ENCODE data around the gene TGM2. TPM values are rescaled to one million over a fixed set of nuclear protein-coding genes. Genes with fewer than 3 reads are reported as not detected.

Gene TGM2
- total RNA-seq, 3 donors from 2014 or later = 0.52 to 0.71 (median 0.63) TPM

DNA sequence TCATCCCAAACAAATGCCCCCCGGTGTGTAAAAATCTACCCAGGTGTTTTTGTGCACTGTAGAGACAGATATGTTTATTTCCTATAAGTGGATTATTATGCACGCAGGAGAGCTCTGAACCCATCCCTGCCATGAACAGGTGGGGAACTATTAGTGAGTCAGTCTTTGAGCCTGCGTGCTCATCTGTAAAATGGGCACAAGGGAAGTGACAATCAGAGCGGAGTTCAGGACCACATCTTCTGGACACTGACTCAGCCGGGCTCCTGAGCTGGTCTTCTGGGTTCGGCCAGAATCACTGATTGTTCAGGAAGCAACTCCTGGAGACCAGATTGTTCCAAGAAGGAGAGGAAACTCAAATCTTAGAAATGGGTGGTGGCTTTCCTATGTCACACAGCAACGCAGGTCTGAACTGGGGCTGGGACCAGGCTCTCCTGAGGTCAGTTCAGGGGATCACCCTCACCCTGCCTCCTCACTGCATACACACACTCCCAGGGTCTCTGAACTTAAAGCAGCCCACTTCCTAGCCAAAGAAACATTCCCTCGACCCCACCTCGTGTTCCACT lies 27.3 kb upstream of the TGM2 start:
- H3K9me3 Mint-ChIP-seq = peaks cover 6% of the 10 kb centered on the region
- no peaks in the 10 kb centered on the region for H3K36me3 Mint-ChIP-seq (ENCODE audit: insufficient read depth)
- ATAC-seq = no peak

DNA sequence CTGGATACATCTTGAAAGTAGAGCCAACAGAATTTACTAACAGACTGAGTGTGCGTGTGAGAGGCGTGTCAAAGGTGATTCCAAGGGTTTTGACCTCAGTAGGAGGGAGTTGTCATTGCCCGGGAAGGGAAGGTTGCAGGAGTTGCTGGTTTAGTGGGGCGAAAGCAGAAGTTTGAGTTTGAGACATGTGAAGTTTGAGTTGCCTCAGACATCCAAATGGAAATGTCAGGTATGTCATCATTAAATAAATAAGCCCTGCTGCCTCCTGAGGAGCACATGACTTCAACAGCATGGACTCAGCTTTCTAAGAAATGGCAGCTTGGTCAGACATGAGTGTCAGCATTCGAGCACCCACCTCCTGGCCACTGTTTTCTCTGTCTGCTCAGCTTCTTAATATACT lies 26.6 kb upstream of the TGM2 start:
- Mint-ChIP-seq H3K4me3 (no peak overlapping the region), H3K27me3 (ENCODE audit: low read depth) (peaks cover 12% of the 10 kb centered on the region), H3K4me1 (ENCODE audit: low read depth) (no peaks in the 10 kb centered on the region), H3K36me3 (ENCODE audit: insufficient read depth) (no peaks in the 10 kb centered on the region), H3K9me3 (peaks cover 6% of the 10 kb centered on the region)
- DNase-seq = no peak
- no peak for ATAC-seq

More for the DNA sequence above, 27.3 kb upstream of the TGM2 start:
- no peak overlapping the region for H3K4me3 Mint-ChIP-seq
- no peak for DNase-seq
- no peaks in the 10 kb centered on the region for H3K4me1 Mint-ChIP-seq (ENCODE audit: low read depth)
- H3K27me3 Mint-ChIP-seq (ENCODE audit: low read depth) = peaks cover 10% of the 10 kb centered on the region

DNA sequence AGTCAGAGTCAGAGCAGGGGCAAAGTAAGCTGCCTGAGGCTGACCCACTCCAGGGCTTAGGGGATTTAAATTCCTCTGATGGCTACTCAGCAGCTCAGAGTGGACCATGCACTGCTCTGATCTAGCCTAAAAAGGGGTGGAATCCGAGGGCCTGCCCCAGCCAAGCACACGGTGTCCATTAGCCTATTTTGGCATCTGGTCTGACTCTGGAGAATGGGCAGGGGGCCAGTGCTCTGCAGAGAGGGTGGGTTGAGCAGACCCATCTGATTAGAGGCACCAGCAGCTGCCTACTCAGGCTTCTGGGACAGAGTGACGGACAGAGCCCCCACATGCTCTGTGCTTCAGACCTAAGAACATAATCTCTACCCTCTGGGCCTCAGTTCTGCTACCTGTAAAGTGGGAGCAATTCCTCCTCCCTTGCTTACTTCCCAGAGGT lies 25.9 kb upstream of the TGM2 start:
- Mint-ChIP-seq H3K4me3 (no peak overlapping the region), H3K27me3 (ENCODE audit: low read depth) (peaks cover 13% of the 10 kb centered on the region), H3K9me3 (peaks cover 6% of the 10 kb centered on the region), H3K4me1 (ENCODE audit: low read depth) (no peaks in the 10 kb centered on the region), H3K36me3 (ENCODE audit: insufficient read depth) (no peaks in the 10 kb centered on the region)
- ATAC-seq = no peak
- DNase-seq = no peak

DNA sequence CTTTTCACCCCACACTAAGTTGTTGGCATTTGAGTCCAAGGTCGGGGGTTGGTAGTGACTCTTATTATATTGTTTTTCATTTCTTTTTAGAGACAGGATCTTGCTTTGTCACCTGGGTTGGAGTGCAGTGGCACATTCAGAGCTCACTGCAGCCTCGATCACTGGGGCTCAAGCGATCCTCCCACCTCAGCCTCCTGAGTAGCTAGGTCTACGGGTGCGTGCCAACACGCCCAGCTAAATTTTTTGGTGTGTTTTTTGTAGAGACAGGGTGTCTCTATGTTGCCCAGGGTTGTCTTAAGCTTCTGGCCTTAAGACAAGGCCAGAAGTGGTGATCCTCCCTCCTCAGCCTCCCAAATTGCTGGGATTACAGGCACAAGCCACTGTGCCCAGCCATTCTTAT lies 25.1 kb upstream of the TGM2 start:
- H3K4me3 Mint-ChIP-seq = no peak overlapping the region
- H3K4me1 Mint-ChIP-seq (ENCODE audit: low read depth) = no peaks in the 10 kb centered on the region
- DNase-seq (no peak), ATAC-seq (no peak)
- H3K9me3 Mint-ChIP-seq = peaks cover 6% of the 10 kb centered on the region
- no peaks in the 10 kb centered on the region for H3K36me3 Mint-ChIP-seq (ENCODE audit: insufficient read depth)
- peaks cover 13% of the 10 kb centered on the region for H3K27me3 Mint-ChIP-seq (ENCODE audit: low read depth)

DNA sequence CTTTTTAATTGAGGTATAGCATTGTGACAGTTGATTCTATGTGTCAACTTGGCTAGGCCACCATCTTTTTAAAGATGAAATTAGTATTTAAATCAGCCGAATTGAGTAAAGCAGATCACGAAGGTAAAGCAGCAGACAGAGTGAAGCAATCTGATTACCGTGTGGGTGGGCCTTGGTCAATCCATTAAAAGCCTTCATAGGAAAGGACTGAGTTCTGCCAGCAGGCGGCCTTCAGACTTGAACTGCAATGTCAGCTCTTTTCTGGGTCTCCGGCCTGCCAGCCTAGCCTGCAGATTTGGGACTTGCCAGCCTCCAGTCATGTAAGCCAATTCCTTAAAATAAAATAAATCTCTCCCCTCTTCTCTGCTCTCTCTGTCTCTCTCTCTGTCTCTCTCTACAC lies 22.4 kb upstream of the TGM2 start:
- DNase-seq (no peak), ATAC-seq (no peak)
- no peaks in the 10 kb centered on the region for H3K9me3 Mint-ChIP-seq
- H3K4me1 Mint-ChIP-seq (ENCODE audit: low read depth) = no peaks in the 10 kb centered on the region
- no peaks in the 10 kb centered on the region for H3K36me3 Mint-ChIP-seq (ENCODE audit: insufficient read depth)
- no peak overlapping the region for H3K4me3 Mint-ChIP-seq
- peaks cover 14% of the 10 kb centered on the region for H3K27me3 Mint-ChIP-seq (ENCODE audit: low read depth)

DNA sequence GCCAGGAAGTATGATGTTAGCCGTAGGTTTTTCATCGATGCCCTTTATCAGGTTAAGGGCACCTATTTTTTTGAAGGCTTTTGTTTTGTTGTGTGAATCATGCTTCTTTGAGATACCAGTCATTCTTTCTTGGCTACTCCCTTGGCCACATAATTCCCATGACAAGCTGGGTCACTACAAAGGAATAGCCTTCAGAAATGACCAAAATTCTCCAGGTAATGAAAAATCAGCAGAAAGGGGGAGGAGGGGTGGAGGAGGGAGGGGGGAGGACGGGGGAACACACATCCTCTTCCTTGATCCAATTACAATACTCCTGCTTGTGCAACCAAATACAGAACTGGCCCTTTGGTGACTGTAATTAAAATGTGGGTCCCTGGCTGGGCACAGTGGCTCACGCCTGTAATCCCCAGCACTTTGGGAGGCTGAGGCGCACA lies 21.7 kb upstream of the TGM2 start:
- ATAC-seq = no peak
- no peak for DNase-seq
- no peaks in the 10 kb centered on the region for H3K9me3 Mint-ChIP-seq
- no peaks in the 10 kb centered on the region for H3K36me3 Mint-ChIP-seq (ENCODE audit: insufficient read depth)
- H3K4me1 Mint-ChIP-seq (ENCODE audit: low read depth) = no peaks in the 10 kb centered on the region
- H3K27me3 Mint-ChIP-seq (ENCODE audit: low read depth) = peaks cover 14% of the 10 kb centered on the region
- H3K4me3 Mint-ChIP-seq = no peak overlapping the region

DNA sequence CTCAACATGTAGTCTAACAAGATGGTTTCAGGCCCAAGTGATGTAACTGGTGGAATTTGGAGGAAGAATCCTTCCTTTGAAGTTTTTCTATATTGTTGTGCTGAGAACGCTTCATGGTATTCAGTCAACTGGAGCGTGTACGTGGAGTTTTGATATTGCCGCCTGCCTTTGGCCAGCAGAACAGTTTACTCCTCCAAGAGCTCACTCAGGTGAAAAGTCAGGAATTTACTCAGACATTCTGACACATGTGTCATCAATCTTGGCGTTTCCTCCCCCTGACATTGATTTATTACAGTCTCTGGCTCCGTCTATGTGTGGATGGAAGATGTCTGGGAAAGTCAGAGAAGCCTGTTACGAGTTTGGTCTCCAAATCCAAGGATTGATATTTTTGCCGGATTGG lies 19.0 kb upstream of the TGM2 start:
- ATAC-seq (no peak), DNase-seq (no peak)
- Mint-ChIP-seq H3K4me3 (no peak overlapping the region), H3K4me1 (ENCODE audit: low read depth) (no peaks in the 10 kb centered on the region), H3K9me3 (no peaks in the 10 kb centered on the region), H3K36me3 (ENCODE audit: insufficient read depth) (no peaks in the 10 kb centered on the region), H3K27me3 (ENCODE audit: low read depth) (peaks cover 16% of the 10 kb centered on the region)

DNA sequence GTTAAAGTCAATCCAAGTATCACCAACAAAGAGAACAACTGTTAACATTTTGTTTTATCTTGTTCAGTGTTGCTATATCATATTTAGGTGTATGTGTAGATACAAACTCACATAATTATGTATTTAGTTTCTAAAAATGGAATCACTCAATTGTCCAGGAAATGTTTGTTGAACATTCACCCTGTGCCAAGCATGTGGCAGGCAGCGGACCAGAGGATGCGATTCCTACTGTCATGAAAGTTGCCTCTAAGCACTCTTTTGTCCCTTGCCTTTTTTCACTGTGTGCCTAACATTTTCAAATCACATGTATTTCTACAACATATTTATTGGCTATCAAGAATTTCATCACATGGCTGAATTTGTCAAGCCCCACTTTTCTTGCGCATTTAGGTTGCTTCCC lies 16.9 kb upstream of the TGM2 start:
- Mint-ChIP-seq H3K4me1 (ENCODE audit: low read depth) (no peaks in the 10 kb centered on the region), H3K27me3 (ENCODE audit: low read depth) (peaks cover 24% of the 10 kb centered on the region), H3K4me3 (no peak overlapping the region), H3K9me3 (no peaks in the 10 kb centered on the region), H3K36me3 (ENCODE audit: insufficient read depth) (no peaks in the 10 kb centered on the region)
- no peak for ATAC-seq
- no peak for DNase-seq

DNA sequence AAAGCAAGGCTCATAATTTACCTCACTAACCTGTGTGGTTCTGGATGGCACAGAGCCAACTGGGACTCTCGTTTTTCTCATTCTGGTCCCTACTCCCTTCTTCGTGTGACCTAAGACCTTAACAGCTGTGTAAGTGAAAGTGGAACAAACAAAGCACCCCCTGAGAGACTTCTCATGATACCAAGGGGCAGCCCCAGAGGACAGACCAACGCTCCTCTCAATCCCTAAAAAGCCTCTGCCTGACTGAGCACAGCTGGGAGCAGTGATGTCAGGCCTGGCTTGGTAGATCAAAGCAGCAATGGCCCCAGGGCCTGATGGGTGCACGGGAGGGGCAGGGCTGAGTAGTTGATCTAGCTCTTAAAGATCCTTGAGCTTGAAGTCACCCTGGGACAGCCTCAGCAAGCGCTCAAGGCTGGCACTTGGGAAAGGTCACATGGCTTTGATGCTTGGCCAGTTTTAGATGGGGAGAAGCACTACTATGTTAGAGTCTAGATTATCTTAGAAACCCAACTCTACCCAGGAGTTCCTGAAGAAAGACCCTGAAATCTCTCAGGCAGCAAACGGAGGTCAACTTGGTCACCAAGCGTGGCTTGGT lies 16.2 kb upstream of the TGM2 start:
- Mint-ChIP-seq H3K4me3 (no peak overlapping the region), H3K27me3 (ENCODE audit: low read depth) (peaks cover 19% of the 10 kb centered on the region), H3K36me3 (ENCODE audit: insufficient read depth) (no peaks in the 10 kb centered on the region), H3K4me1 (ENCODE audit: low read depth) (no peaks in the 10 kb centered on the region), H3K9me3 (no peaks in the 10 kb centered on the region)
- ATAC-seq (no peak), DNase-seq (no peak)

DNA sequence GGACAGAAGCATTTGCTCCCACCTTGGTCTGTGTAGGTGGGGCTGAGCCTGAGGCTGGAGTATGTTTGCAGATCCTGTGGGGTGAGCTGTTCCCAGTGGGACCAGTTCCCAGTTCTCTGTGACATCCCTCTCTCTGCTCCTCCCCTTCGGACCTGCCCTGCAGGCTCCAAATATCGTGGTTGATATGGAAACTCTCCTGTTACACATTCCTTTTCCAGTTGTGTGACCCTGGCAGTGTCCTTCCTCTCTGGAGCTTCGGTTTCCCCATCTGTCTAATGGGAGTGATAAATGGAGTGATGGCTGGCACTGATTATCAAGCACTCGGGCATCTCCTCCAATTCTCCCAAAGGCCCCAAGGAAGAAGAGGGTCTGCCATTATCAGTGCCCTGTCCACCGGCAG lies 15.7 kb upstream of the TGM2 start:
- Mint-ChIP-seq H3K27me3 (ENCODE audit: low read depth) (peaks cover 19% of the 10 kb centered on the region), H3K36me3 (ENCODE audit: insufficient read depth) (no peaks in the 10 kb centered on the region), H3K9me3 (no peaks in the 10 kb centered on the region), H3K4me3 (no peak overlapping the region), H3K4me1 (ENCODE audit: low read depth) (no peaks in the 10 kb centered on the region)
- no peak for DNase-seq
- ATAC-seq = no peak

DNA sequence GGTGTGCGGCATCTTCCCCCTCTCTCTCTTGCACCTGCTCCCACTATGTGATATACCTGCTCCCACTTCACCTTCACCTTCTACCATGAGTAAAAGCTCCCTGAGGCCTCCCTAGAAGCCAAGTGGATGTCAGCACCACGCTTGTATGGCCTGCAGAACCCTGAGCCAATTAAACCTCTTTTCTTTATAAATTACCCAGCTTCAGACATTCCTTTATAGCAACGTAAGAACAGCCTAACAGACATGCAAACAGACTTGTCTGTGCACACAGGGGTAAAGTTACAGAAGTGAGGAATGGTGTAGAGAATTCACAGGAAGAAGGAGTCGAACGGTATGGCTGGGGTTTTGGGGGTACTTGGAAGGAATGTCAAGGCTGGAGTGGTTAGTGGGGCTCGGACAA lies 14.8 kb upstream of the TGM2 start:
- Mint-ChIP-seq H3K4me1 (ENCODE audit: low read depth) (no peaks in the 10 kb centered on the region), H3K27me3 (ENCODE audit: low read depth) (peaks cover 18% of the 10 kb centered on the region), H3K36me3 (ENCODE audit: insufficient read depth) (no peaks in the 10 kb centered on the region), H3K9me3 (no peaks in the 10 kb centered on the region), H3K4me3 (no peak overlapping the region)
- no peak for DNase-seq
- no peak for ATAC-seq

DNA sequence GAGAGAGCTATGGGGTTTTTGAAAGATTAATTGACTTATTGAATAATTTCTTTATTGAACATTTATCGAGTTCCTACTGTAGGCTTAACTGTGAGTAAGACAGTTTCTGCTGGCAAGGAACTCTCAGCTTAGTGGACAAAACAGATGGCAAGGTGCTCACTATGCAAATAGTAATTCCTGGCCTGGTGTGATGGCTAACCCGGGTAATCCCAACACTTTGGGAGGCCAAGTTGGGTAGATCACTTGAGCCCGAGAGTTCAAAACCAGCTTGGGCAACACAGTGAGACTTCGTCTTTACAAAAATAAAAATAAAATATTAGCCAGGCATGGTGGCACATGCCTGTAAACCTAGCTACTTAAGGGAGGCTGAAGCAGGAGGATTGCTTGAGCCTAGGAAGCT lies 13.5 kb upstream of the TGM2 start:
- ATAC-seq = no peak
- Mint-ChIP-seq H3K9me3 (no peaks in the 10 kb centered on the region), H3K4me1 (ENCODE audit: low read depth) (no peaks in the 10 kb centered on the region), H3K27me3 (ENCODE audit: low read depth) (peaks cover 16% of the 10 kb centered on the region), H3K36me3 (ENCODE audit: insufficient read depth) (no peaks in the 10 kb centered on the region), H3K4me3 (no peak overlapping the region)
- no peak for DNase-seq

DNA sequence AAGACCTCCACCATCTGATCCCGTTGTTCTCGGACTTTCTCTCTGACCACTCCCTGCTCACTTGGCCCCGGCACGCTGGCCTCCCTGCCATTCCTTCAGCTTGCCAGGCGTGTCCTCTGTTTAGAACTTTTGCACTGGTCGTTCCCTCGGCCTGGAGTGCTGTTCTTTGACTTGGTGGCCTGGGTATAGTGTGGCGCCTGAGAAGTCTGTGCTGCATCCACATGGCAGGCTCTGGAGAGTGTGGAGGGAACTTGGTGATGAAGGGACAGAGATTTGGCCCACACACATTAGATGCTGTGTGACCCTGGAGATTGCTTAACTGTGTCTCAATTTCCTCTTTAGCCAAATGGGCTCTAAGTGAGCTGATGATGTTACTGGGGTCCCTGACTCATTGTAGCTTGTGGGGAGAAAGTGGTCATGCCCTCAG lies 13.0 kb upstream of the TGM2 start:
- Mint-ChIP-seq H3K27me3 (ENCODE audit: low read depth) (peaks cover 16% of the 10 kb centered on the region), H3K9me3 (no peaks in the 10 kb centered on the region), H3K36me3 (ENCODE audit: insufficient read depth) (no peaks in the 10 kb centered on the region), H3K4me1 (ENCODE audit: low read depth) (no peaks in the 10 kb centered on the region), H3K4me3 (no peak overlapping the region)
- ATAC-seq (no peak), DNase-seq (no peak)

DNA sequence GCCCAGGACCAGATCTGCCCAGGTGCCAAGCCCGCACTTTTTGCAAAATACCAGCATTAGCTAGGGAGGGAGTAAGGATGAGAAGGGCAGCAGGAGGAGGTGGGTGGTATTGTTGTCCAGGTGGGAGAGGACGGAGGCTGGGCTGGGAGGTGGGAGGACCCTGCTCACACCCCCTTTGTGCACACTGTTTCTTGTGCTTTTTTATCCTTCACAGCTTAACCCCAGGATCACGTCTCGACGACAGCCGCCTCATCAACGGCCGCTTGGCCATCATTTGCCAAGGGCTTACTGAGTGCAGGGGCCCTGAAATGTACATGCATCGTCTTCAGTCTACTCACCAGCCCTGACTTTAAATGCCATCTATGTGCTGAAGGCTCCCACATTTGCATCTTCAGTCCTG lies 12.1 kb upstream of the TGM2 start:
- H3K4me3 Mint-ChIP-seq = no peak overlapping the region
- ATAC-seq (no peak), DNase-seq (no peak)
- H3K27me3 Mint-ChIP-seq (ENCODE audit: low read depth) = peaks cover 16% of the 10 kb centered on the region
- H3K36me3 Mint-ChIP-seq (ENCODE audit: insufficient read depth) = no peaks in the 10 kb centered on the region
- no peaks in the 10 kb centered on the region for H3K9me3 Mint-ChIP-seq
- H3K4me1 Mint-ChIP-seq (ENCODE audit: low read depth) = no peaks in the 10 kb centered on the region

DNA sequence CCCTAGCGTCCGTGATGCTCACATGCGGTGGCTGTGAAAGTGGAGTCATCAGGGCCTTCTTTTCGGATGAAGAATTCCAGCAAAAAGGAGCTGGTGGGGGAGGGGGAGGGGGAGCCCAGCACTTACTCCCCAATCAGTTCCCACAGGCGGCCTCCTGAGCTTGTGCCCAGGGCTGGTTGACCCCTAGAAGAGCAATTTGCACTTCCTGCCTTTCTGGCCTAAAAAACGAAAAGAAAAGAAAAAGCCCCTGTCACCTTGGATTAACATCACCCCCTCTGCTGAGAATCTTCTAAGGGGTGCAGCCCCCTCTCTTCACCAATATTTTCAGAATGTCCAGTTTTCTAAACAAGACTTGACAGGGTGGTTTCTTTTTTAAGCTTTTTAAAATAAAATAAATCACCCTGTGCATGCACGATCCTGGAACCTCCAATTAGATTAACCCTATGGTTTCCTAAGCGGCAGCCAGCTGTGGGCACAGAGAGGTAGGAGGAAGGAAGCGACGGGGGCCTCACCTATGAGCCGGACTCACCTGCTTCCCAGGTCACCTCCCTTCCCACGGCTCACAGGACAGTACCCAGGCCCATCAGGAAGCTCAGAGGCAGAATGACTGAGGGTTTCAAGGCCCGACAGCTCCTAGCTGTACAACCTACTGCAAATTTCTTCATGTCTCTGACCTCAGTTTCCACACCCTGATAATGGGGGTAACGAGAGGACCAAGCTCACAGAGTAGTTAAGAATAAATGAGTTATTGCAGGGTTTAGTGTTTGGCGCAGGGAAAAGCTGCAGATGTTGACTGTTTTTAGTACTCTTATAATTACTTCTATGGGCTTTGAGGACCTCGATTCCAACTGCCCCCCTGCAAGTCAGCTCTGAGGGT lies 10.5 kb upstream of the TGM2 start:
- H3K9me3 Mint-ChIP-seq = no peaks in the 10 kb centered on the region
- no peaks in the 10 kb centered on the region for H3K4me1 Mint-ChIP-seq (ENCODE audit: low read depth)
- no peak for ATAC-seq
- no peaks in the 10 kb centered on the region for H3K36me3 Mint-ChIP-seq (ENCODE audit: insufficient read depth)
- peaks cover 13% of the 10 kb centered on the region for H3K27me3 Mint-ChIP-seq (ENCODE audit: low read depth)
- no peak overlapping the region for H3K4me3 Mint-ChIP-seq
- DNase-seq = no peak
